PC-3 (cell line): ENCODE measurements around the gene ZNF316.

ENCODE experiments used
- CTCF ChIP-seq: fragments of 300-600 bp; sonication (generic); conservative IDR thresholded peaks from 2 replicates; pipeline ENCODE4 v1.5.1; 2017; ENCODE audit warnings: antibody characterized with exemption, low read depth, mild to moderate bottlenecking, low read length
- EZH2 ChIP-seq: fragments of 300-600 bp; sonication (generic); IDR thresholded peaks from one replicate; pipeline ENCODE4 v1.6.1; 2017; ENCODE audit warnings: antibody characterized with exemption, mild to moderate bottlenecking, low read length; ENCODE audit not compliant: unreplicated experiment
- EZH2phosphoT487 ChIP-seq: fragments of 300-600 bp; sonication (generic); IDR thresholded peaks from 2 replicates; pipeline ENCODE4 v1.6.1; 2018; ENCODE audit warnings: mild to moderate bottlenecking, antibody characterized with exemption, low read length, borderline replicate concordance

- TF ChIP-seq CTCF, result no peak
- TF ChIP-seq EZH2, result no peak
- no peak for TF ChIP-seq EZH2phosphoT487
Observed at GRCh38 chr7:6634021-6634420, 3.1 kb upstream of the ZNF316 start.
